ENCODE measurements around the gene PRAMEF5.
"Not testable (repeated sequence)": the region's sequence is repeated elsewhere in the genome, so short reads cannot be mapped to it uniquely, and the experiment has no call there.

DNA sequence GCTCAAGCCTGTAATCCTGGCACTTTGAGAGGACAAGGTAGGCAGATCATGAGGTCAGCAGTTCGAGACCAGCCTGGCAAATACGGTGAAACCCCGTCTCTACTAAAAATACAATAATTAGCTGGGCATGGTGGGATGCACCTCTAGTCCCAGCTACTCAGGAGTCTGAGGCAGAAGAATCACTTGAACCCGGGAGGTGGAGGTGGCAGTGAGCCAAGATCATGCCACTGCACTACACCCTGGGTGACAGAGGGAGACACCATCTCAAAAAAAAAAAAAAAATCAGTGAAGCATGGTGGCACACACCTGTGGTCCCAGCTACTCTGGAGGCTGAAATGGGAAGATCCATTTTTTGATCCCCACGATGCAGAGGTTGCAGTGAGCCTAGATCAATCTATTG, 23.9 kb upstream of the PRAMEF5 start:
- not testable (repeated sequence) for TF ChIP-seq POLR2A, POLR2AphosphoS5 (IDR thresholded peaks at IDR 0.05; ENCODE audit: low read depth, low read length)

Measured in GM12891 (cell line).